Measurements from ENCODE around the gene MAPKAP1.

Gene MAPKAP1

DNA sequence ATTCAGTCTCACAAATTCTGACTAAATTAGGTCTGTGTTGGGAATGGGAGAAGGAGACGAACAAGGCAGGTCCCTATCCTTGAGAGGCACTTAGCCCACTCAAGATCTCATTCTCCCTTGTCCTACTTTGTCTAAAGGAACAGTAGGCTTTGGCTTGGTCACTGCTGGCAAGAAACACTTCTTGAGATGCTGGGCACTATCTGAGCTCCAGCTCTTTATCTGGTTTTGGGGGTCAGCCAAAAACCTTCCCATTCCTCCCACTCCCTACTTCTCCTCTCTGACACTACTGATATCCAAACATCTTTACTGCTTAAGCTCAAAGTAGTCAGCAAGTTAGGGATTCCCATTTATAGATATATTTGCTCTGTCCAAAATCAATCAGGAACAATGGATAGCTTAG is 155.2 kb downstream of the MAPKAP1 start:
- no peak overlapping the region for H3K4me3 ChIP-seq (ENCODE audit: low read length)
- no peak for DNase-seq (ENCODE audit: low read depth)
- TF ChIP-seq, protein P1, sequence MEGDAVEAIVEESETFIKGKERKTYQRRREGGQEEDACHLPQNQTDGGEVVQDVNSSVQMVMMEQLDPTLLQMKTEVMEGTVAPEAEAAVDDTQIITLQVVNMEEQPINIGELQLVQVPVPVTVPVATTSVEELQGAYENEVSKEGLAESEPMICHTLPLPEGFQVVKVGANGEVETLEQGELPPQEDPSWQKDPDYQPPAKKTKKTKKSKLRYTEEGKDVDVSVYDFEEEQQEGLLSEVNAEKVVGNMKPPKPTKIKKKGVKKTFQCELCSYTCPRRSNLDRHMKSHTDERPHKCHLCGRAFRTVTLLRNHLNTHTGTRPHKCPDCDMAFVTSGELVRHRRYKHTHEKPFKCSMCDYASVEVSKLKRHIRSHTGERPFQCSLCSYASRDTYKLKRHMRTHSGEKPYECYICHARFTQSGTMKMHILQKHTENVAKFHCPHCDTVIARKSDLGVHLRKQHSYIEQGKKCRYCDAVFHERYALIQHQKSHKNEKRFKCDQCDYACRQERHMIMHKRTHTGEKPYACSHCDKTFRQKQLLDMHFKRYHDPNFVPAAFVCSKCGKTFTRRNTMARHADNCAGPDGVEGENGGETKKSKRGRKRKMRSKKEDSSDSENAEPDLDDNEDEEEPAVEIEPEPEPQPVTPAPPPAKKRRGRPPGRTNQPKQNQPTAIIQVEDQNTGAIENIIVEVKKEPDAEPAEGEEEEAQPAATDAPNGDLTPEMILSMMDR (IDR thresholded peaks at IDR 0.05; ENCODE audit: insufficient read depth, low read depth, low read length, missing control alignments) = no peak

- H3K4me3 ChIP-seq (ENCODE audit: low read length) = no peak overlapping the region
- no peak for DNase-seq (ENCODE audit: low read depth)
- TF ChIP-seq, protein P1 (IDR thresholded peaks at IDR 0.05; ENCODE audit: insufficient read depth, low read depth, low read length, missing control alignments) = no peak
These were observed 156.8 kb downstream of the MAPKAP1 start for GRCh38 chr9:125549891-125550885.

DNA sequence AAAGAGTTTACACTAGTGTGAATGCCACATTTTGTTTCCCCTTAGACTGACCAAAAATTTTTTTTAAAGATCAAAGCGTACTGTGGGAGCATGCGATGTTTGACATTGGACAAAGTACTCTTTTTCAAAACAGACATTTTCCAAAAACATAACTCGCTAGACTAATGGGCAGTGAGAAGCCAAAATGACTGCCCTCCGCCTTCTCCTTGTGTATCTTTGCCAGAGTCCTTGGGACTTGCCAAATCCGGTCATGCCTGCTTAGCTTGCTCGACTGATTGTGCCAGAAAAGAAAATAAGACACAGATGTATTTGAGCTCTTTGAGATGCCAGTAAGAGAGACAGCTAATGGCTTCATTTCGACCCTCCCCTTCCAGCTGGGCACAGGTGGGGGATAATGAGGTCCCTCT is 157.5 kb downstream of the MAPKAP1 start:
- H3K4me3 ChIP-seq (ENCODE audit: low read length) = no peak overlapping the region
- DNase-seq (ENCODE audit: low read depth) = peak; percentile 38
- TF ChIP-seq, protein P1 (IDR thresholded peaks at IDR 0.05; ENCODE audit: insufficient read depth, low read depth, low read length, missing control alignments) = no peak

DNA sequence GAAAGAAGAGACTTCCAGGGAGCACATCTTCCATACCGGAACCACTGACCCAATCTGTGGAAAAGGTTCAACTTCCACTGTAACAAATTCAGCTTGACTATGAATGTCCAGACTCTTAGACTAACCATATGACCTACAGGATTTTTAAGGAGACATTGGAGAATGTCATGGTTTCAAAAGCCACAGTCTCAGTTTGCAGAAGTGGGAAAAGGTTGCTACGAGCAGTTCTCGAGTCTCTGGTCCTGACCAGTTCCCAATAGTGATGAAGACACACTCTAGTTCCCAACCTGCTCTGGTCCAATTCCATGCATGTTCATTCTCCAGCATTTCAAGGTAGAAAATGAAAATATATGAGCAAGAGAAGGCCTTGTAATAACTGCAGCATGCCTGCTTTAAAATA is 158.0 kb downstream of the MAPKAP1 start:
- no peak overlapping the region for H3K4me3 ChIP-seq (ENCODE audit: low read length)
- DNase-seq (ENCODE audit: low read depth) = no peak
- TF ChIP-seq, protein P1 (IDR thresholded peaks at IDR 0.05; ENCODE audit: insufficient read depth, low read depth, low read length, missing control alignments) = no peak

GRCh38 chr9:125548141-125548540 is 158.9 kb downstream of the MAPKAP1 start:
- TF ChIP-seq, protein P1 (IDR thresholded peaks at IDR 0.05; ENCODE audit: insufficient read depth, low read depth, low read length, missing control alignments) = no peak
- no peak overlapping the region for H3K4me3 ChIP-seq (ENCODE audit: low read length)
- no peak for DNase-seq (ENCODE audit: low read depth)

DNA sequence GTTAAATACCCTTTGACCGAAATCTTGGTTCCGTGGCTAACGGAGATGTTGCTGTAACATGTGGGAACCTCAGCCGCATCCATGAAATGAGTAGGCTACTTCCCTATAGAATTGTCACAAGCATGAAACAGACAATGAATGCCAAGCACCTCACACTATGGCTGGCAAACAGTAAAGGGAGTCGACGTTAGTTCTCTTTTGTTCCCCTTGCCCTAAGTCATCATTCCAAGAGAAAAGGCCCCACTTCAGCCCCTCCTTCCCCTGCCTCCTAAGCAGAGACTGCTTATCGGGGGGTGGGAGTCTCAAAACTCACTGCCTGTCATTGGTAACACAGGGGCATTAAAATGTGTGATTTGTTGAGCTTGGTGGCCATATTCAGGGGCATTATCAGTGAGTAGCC is 159.6 kb downstream of the MAPKAP1 start:
- TF ChIP-seq, protein P1 (IDR thresholded peaks at IDR 0.05; ENCODE audit: insufficient read depth, low read depth, low read length, missing control alignments) = no peak
- no peak for DNase-seq (ENCODE audit: low read depth)
- no peak overlapping the region for H3K4me3 ChIP-seq (ENCODE audit: low read length)
